ENCODE results near the gene PGAM2.
A peak's percentile ranks its signal among the peaks of the same experiment; 100 is the strongest.

The PGAM2 gene

GRCh38 chr7:44094365-44094764 lies 29.0 kb upstream of the PGAM2 start:
- H3K9me3 ChIP-seq = no peaks in the 10 kb centered on the region
- H3K4me1 ChIP-seq = peaks cover 0 to 74% (median 40%) of the 10 kb centered on the region in 4 donors
- intact Hi-C loops (cut with DNase I; ENCODE audit: low total_unique reads) = no loop called here

DNA sequence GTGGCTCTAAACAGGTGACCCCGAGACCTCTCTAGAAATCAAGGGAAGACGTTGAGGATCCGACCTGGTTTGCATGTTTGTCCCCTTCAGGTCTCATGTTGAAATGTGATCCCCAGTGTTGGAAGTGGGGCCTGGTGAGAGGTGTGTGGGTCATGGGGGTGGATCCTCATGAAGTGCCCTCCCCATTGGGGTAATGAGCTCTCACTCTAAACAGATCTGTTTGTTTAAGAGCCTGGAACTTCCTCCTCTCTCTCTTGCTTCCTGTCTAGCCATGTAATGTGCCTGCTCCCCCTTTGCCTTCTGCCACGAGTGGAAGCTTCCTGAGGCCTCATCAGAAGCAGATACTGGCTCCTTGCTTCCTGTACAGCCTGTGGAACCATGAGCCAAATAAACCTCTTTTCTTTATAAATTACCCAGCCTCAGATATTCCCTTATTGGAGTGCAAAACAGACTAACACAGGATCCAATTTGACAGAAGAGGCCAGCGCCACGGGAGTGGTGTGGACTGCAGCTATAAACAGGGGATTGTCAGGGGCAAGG lies 27.8 kb upstream of the PGAM2 start:
- Histone ChIP-seq H3K27me3 (no peaks in the 10 kb centered on the region), H3K9me3 (no peaks in the 10 kb centered on the region), H3K4me1 (peaks cover 0 to 75% (median 50%) of the 10 kb centered on the region in 4 donors), H3K36me3 (no peaks in the 10 kb centered on the region), H3K27ac (peak overlapping the region; percentile 93 to 98), H3K4me3 (no peak overlapping the region)
- intact Hi-C loops (cut with DNase I; ENCODE audit: low total_unique reads) = no loop called here
- TF ChIP-seq, protein P1, sequence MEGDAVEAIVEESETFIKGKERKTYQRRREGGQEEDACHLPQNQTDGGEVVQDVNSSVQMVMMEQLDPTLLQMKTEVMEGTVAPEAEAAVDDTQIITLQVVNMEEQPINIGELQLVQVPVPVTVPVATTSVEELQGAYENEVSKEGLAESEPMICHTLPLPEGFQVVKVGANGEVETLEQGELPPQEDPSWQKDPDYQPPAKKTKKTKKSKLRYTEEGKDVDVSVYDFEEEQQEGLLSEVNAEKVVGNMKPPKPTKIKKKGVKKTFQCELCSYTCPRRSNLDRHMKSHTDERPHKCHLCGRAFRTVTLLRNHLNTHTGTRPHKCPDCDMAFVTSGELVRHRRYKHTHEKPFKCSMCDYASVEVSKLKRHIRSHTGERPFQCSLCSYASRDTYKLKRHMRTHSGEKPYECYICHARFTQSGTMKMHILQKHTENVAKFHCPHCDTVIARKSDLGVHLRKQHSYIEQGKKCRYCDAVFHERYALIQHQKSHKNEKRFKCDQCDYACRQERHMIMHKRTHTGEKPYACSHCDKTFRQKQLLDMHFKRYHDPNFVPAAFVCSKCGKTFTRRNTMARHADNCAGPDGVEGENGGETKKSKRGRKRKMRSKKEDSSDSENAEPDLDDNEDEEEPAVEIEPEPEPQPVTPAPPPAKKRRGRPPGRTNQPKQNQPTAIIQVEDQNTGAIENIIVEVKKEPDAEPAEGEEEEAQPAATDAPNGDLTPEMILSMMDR (IDR thresholded peaks at IDR 0.05) = no peak
- no peak for DNase-seq

More at GRCh38 chr7:44094365-44094764, 29.0 kb upstream of the PGAM2 start:
- Histone ChIP-seq H3K4me3 (no peak overlapping the region), H3K36me3 (no peaks in the 10 kb centered on the region), H3K27me3 (no peaks in the 10 kb centered on the region), H3K27ac (peak overlapping the region; percentile 93 to 98)
- TF ChIP-seq, protein P1 (IDR thresholded peaks at IDR 0.05) = no peak
- DNase-seq = no peak

DNA sequence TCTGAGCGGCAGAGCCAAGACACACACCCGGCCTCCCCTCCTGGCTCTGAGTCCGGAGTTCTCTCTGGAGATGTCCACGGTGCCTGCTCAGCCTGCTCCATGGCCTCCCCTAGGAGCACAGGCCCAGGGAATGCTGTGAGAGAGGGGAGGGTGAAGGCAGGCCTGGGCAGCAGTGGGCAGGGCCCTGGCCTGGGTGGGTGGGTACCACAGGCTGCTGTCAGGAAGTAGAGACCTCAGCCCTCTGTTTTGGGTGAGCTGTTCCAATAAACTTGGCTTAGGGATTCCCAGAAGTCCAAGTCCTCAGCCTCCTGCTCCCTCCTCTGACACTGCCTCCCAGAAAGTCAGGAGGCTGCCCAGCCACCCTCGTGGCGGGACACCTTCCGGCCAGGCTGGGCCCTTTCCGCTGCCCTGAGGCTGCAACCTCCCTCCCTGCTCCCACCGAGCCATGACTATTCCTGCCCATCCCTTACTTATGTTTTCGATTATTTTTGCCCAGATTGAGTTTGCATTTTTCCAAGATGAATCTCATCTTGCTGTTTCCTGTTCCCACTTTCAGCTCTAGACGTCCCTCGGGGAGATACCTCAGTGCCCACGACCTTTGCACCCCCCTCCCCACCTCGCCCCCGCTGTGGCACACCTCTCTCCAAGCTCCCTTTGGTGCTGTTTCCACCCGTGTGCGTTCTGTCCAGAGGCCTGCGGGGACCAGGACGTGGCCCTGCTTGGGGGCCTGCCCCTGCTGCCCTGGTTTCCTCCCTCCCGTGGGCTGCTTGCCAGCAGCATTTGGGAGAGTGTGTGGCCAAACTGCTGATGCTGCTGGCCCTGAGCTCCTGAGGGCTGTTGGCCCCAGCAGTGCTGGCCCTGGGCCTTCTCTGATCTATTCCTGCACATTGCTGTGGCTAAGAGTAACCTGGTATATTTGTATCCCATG lies 22.8 kb upstream of the PGAM2 start:
- Histone ChIP-seq H3K27me3 (no peaks in the 10 kb centered on the region), H3K4me1 (peaks cover 0 to 89% (median 78%) of the 10 kb centered on the region in 4 donors), H3K4me3 (no peak overlapping the region), H3K27ac (peak overlapping the region; percentile 93 to 98), H3K36me3 (no peaks in the 10 kb centered on the region), H3K9me3 (no peaks in the 10 kb centered on the region)
- intact Hi-C loops (cut with DNase I; ENCODE audit: low total_unique reads) = no loop called here
- peak; percentile 85 to 96 for DNase-seq
- TF ChIP-seq, protein P1 (IDR thresholded peaks at IDR 0.05) = no peak

DNA sequence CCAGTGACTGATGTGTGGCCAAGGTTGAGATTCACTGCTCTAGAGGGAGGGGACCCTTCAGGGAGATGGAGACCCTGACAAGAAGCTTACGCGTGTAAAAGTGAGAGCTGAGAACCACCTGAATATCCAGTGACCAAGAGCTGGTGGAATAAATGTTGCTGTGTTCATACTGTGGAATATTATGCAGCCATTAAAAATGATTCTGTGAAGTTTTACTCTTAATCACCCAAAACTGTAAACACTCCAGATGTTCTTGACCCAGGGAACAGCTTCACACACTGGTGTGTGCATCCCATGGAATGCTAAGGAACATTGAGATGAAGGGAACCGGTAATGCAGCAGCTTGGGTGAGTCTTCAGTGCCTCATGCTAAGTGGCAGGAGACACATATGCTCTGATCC lies 21.3 kb upstream of the PGAM2 start:
- TF ChIP-seq, protein P1 (IDR thresholded peaks at IDR 0.05) = no peak
- DNase-seq = no peak
- H3K4me3 ChIP-seq = no peak overlapping the region
- peak overlapping the region; percentile 93 to 98 for H3K27ac ChIP-seq
- intact Hi-C loops (cut with DNase I; ENCODE audit: low total_unique reads) = no loop called here
- no peaks in the 10 kb centered on the region for H3K36me3 ChIP-seq
- no peaks in the 10 kb centered on the region for H3K27me3 ChIP-seq
- H3K9me3 ChIP-seq = no peaks in the 10 kb centered on the region
- H3K4me1 ChIP-seq = peaks cover 0 to 91% (median 76%) of the 10 kb centered on the region in 4 donors

GRCh38 chr7:44085546-44085945 lies 20.2 kb upstream of the PGAM2 start:
- Histone ChIP-seq H3K27me3 (no peaks in the 10 kb centered on the region), H3K4me3 (no peak overlapping the region), H3K9me3 (no peaks in the 10 kb centered on the region), H3K27ac (peak overlapping the region; percentile 93 to 98), H3K36me3 (peaks cover 0 to 5% (median 4%) of the 10 kb centered on the region in 3 donors), H3K4me1 (peaks cover 0 to 91% (median 80%) of the 10 kb centered on the region in 4 donors)
- TF ChIP-seq, protein P1 (IDR thresholded peaks at IDR 0.05) = no peak
- no peak for DNase-seq
- intact Hi-C loops (cut with DNase I; ENCODE audit: low total_unique reads) = no loop called here
